Ishikawa (cell line): ENCODE data around the gene ITPKA.

Experiments used
- CEBPB ChIP-seq: IDR thresholded peaks from 2 replicates; pipeline ENCODE4 v1.6.1; 2012
- CREB1 ChIP-seq: IDR thresholded peaks from 2 replicates; pipeline ENCODE4 v1.6.1; 2012; ENCODE audit warnings: low read depth
- EP300 ChIP-seq: IDR thresholded peaks from 2 replicates; pipeline ENCODE4 v1.6.1; 2012; ENCODE audit warnings: borderline replicate concordance
- FOXM1 ChIP-seq: IDR thresholded peaks from 2 replicates; pipeline ENCODE4 v1.6.1; 2012; ENCODE audit warnings: low read depth, borderline replicate concordance
- NFIC ChIP-seq: IDR thresholded peaks from 2 replicates; pipeline ENCODE4 v1.6.1; 2012
- RAD21 ChIP-seq: IDR thresholded peaks from 2 replicates; pipeline ENCODE4 v1.6.1; 2012; ENCODE audit warnings: low read depth
- TAF1 ChIP-seq: IDR thresholded peaks from 2 replicates; pipeline ENCODE4 v1.6.1; 2012; ENCODE audit warnings: low read depth, mild to moderate bottlenecking
- TCF12 ChIP-seq: IDR thresholded peaks from 2 replicates; pipeline ENCODE4 v1.6.1; 2012; ENCODE audit warnings: low read depth
- TEAD4 ChIP-seq: IDR thresholded peaks from 2 replicates; pipeline ENCODE4 v1.6.1; 2012
- USF1 ChIP-seq: IDR thresholded peaks from 2 replicates; pipeline ENCODE4 v1.6.1; 2012
- YY1 ChIP-seq: IDR thresholded peaks from 2 replicates; pipeline ENCODE4 v1.6.1; 2012; ENCODE audit warnings: low read depth
- ZBTB7A ChIP-seq: IDR thresholded peaks from 2 replicates; pipeline ENCODE4 v1.6.1; 2012; ENCODE audit warnings: low read depth
- TF ChIP-seq, protein P1 (sequence below): IDR thresholded peaks from 2 replicates; pipeline ENCODE4 v1.6.1; 2012; ENCODE audit warnings: low read depth, mild to moderate bottlenecking
- TF ChIP-seq, protein P2 (sequence below): IDR thresholded peaks from 2 replicates; pipeline ENCODE4 v1.6.1; 2012

GRCh38 chr15:41473418-41473817, 20.3 kb upstream of the ITPKA start:
- TF ChIP-seq, protein P1, sequence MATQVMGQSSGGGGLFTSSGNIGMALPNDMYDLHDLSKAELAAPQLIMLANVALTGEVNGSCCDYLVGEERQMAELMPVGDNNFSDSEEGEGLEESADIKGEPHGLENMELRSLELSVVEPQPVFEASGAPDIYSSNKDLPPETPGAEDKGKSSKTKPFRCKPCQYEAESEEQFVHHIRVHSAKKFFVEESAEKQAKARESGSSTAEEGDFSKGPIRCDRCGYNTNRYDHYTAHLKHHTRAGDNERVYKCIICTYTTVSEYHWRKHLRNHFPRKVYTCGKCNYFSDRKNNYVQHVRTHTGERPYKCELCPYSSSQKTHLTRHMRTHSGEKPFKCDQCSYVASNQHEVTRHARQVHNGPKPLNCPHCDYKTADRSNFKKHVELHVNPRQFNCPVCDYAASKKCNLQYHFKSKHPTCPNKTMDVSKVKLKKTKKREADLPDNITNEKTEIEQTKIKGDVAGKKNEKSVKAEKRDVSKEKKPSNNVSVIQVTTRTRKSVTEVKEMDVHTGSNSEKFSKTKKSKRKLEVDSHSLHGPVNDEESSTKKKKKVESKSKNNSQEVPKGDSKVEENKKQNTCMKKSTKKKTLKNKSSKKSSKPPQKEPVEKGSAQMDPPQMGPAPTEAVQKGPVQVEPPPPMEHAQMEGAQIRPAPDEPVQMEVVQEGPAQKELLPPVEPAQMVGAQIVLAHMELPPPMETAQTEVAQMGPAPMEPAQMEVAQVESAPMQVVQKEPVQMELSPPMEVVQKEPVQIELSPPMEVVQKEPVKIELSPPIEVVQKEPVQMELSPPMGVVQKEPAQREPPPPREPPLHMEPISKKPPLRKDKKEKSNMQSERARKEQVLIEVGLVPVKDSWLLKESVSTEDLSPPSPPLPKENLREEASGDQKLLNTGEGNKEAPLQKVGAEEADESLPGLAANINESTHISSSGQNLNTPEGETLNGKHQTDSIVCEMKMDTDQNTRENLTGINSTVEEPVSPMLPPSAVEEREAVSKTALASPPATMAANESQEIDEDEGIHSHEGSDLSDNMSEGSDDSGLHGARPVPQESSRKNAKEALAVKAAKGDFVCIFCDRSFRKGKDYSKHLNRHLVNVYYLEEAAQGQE = no peak
- no peak for TF ChIP-seq RAD21
- no peak for TF ChIP-seq USF1
- no peak for TF ChIP-seq YY1
- TF ChIP-seq EP300 = no peak
- no peak for TF ChIP-seq ZBTB7A
- no peak for TF ChIP-seq CEBPB
- TF ChIP-seq TEAD4 = no peak
- no peak for TF ChIP-seq TAF1
- no peak for TF ChIP-seq FOXM1
- TF ChIP-seq NFIC = no peak
- TF ChIP-seq, protein P2, sequence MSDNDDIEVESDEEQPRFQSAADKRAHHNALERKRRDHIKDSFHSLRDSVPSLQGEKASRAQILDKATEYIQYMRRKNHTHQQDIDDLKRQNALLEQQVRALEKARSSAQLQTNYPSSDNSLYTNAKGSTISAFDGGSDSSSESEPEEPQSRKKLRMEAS = no peak
- no peak for TF ChIP-seq CREB1
- TF ChIP-seq TCF12 = no peak
